NCI-H2196 treated with DMSO at 0.1 percent for 48 hours (cell line): ENCODE measurements around the gene ZDHHC13.

Experiments used
- DNase-seq: peaks from one replicate; lab custom pipeline; 2025; ENCODE audit not compliant: unreplicated experiment; lab: John Stamatoyannopoulos, UW

ZDHHC13 gene

GRCh38 chr11:19163617-19164016, 46.6 kb downstream of the ZDHHC13 start:
- DNase-seq = no peak

DNA sequence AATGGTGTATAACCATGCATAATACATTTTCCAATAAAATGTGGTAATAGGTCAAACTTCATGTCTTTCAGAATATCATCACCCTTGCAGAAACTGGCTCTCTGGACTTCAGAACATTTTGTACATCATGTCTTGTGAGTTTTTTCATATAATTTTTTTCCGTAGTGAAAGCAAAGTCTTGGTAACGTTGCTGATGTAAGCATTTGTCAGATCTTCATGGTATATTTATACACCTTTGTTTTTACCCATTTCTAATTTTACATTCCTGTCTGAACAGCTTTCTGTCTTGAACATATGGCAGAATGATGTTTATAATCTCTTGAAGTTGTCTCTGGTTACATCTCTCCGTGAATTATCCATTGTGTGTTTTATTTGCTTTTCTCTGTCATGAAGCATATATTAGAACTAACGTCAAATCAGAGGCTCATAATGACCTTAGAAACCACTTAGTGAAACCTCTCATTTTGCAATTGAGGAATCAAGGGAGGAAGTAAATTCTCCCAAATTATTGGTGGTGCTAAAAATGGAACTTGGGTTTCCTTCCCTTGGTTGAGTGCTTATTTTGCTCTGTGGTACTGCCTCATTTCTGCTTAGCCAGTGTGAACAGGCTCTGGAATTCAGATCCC, 47.4 kb downstream of the ZDHHC13 start:
- DNase-seq = peak; percentile 15

DNA sequence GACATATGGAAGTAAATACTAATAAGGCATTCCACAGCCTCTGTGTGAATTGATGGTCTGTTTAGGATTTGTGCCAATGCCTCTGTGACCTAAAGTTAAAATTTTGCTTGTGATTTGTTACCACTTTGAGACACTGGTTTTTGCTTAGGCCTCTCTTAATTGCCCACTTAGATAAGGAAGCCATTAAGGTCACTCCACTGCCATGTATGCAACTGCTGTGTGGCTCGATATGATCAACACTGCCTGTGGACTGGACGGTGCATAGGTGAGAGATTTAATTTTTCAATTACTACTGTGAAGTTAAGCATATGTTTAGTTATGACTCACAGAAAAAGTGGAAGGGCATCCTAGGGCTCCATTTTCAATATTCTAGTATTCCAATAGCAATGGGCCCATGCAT, 47.9 kb downstream of the ZDHHC13 start:
- no peak for DNase-seq

GRCh38 chr11:19168090-19168489, 51.1 kb downstream of the ZDHHC13 start:
- DNase-seq = no peak

DNA sequence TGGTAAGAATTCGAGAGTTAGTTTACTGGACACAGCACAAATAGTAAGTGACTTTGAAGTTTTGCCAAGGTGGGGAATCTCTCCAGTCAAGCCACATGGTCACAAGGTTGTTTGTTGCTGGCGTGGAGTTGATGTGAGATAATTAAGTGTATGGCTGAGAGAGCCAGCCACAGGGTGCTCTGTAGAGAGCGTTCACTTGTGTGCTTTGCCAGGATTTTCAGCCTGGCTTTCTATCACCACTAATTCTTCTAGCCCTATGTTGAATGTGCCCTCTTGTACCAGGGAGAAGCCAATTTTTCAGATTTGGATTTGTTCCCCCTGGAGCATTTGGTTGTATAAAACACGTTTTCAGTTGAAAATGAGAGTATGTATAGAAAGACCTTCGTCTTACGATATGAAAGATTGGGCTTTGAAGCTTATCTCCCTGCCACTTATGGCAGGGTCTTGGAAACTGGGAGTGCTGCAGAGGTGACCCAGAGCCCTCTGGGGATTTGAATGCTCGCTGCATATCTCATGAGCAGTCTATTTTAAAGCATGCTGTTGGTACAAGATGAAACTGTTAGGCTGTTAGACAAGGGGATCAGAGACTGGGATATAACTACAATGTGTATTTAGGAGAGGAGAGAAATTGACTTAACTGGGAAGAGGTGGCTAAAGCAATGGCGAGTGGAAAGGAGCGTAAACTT, 56.2 kb downstream of the ZDHHC13 start:
- DNase-seq = no peak

DNA sequence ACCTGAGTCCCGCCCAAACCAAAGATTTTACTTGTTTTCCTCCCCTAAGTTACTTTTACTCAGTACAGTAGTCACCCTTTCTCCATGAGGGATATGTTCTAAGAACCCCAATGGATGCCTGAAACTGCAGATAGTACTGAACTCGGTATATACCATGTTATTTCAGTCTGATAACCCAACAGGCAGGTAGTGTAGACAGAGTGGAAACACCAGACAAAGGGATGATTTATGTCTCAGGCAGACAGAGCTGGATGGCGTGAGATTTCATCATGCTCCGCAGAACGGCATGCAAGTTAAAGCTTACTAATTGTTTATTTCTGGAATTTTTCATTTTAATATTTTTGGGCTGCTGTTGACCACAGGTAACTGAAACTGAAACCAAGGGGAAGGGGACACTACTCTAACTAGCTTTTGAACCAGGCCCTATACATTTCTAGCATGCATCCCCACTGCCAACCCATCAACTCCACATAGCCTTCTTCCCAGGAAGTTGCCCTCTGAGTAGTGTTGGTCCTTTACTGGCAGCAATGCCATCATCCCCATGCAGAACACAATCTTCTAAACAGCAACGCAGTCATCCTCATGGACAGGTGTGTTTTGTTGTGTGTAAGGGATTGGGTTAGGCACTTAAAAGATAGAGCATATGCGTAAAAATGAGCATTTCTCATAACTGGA, 57.1 kb downstream of the ZDHHC13 start:
- no peak for DNase-seq

DNA sequence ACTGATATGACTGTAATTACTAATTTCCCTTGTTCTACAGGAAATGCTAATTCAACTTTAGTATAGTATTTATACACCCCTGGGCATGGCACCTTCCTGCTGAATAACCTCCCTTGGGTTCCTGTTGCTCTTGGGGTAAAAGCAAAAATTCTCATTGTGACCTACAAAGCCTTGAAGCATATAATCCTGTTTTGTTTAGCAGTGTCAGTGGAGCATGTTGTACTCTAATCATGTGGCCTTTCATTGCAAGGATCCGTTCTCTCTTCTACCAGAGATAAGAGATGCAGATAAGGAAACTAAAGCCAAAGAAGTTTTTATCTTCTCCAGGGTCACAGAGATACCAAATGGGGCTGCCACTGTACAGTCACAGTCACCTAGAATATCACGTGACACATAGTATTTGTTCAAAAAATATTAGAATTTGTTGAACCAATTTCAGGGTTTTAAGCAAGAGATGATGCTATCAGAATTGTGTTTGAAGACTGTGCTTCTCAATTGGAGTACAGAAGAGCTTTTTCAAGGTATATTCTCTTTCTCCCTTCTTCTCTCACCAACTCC, 59.7 kb downstream of the ZDHHC13 start:
- DNase-seq = no peak

DNA sequence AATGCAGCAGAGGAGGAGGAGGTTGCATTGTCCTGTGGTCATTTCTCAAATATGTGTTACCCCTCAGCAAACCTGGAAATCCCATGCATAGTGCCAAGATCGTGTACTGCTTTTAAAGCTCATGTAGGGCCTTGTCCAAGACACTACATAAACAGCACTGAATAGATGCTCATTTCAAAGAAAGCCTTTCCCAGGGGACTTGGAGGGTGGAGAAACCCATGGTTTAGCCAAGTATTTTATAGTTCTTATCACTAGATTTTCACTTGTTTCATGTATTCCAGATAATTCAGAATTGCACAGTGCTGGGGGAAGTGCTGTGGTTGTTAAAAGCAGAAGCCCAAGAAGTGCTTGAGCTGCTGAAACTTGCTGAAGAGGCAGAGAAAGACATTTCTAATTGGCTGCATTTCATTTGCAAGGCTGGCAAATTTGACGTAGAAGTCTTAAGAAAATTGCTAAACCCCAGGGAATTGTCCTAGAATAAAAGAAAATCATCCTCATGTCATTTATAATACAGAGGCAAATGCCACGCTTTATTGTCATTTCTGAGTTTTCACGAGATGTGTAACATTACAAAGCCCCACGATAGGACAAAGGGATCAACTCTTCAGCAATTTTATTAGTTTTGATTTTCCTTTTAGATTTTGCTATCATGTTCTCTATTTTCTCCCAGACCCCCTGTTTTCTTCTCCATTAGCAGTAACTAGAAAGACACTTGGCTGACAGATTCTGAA, 64.7 kb downstream of the ZDHHC13 start:
- no peak for DNase-seq

GRCh38 chr11:19183646-19184045, 66.7 kb downstream of the ZDHHC13 start:
- DNase-seq = no peak

DNA sequence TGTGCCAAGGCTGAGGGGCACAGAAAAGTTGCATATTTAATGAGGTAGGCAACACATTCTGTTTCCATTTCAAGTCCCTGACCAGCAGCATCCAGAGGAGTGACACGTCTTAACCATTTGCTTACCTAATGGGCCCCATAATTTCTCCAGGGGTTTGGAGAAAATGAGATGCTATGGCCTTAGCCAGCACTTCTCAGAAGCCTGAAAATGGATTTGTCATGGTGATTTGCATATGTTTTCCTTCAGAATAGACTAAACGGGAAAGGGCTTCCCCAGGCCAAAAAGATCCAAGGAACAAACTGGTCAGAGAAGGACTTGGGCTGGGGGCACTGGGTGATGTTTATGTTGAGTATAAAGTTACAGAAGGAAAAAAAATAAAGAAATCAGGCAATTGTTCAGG, 68.1 kb downstream of the ZDHHC13 start:
- DNase-seq = no peak

GRCh38 chr11:19185516-19186052, 68.6 kb downstream of the ZDHHC13 start:
- DNase-seq = no peak

DNA sequence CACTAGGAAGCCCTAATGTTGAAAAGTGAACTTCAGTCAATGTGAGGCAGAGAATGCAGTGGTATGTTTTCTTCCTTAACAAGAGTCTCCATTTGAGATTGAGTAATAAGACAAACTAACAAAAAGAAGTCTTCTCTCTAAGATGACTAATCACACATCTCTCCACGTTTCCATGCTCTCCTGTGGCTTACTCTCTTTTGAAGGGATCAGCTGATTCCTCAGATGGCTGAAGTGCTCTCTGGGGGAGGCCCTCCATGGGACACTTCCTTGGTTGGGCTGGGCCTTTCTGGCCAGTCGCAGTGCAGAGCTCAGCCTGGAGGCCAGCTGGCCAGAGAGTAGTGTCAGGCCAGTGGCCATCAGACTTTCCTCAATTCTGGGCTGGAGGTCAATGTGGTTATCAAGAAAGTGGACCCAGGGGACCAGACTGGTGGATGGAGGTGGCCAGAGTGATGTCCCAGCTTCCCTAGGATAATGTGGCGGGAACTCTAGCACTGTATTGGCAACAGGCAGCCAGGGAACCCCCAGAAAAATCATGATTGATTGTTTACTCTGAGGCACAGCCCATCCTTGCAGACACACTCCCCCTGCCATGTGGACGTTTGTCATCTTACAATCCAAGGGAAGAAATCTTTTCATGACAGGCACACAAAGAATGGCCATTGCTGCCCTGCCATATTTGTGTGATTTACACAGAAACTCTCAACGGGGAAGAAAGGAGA, 70.3 kb downstream of the ZDHHC13 start:
- no peak for DNase-seq

GRCh38 chr11:19187833-19188258, 70.9 kb downstream of the ZDHHC13 start:
- no peak for DNase-seq

DNA sequence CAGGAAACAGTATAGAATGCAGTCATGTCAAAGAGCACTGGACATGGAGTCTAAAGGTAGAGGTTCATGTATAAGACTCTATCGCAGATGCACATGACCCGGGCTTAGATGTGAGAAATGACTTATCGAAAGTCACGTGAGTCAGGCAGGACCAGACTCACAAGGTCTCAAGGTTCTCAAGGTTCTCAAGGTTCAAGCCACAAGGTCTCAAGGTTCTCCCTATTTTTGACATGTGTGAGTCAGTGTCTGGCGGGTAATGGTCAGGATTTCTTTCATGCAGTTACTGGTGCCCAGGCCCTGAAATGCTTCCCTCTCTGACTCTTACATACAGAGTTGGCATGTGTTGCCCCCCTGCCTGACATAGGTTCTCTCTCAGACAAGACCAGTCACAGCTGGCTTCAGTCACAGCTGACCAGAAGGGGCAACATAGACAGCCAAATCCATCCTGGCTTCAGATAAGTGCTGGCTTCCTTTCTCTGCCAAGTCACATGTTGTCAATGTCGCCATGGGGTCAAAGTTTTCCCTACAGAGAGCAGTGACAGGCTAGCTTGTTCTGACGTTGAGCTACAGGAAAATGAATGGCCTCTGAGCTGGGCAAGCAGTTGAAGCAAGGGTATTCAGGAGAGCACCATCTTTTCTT, 74.7 kb downstream of the ZDHHC13 start:
- DNase-seq = no peak

DNA sequence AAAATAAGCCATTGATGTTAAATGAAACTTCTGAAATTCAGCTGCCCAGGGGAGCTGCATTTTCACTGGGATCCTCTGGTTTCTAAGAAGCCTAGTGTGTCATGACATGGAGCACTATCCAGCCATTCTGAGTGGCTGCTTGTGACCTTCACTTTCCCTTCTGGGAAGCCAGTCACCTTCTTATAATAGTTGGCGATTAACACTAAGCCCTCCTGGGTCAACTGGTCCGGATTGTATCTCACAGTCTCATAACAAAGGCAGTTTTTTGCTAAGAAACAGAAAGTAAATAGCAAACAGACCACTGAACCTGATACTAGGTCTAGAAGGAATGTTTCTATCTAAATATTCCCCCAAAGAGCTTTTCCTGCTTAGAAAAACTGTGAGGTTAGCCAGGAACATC, 76.9 kb downstream of the ZDHHC13 start:
- no peak for DNase-seq

GRCh38 chr11:19194620-19195308, 77.8 kb downstream of the ZDHHC13 start:
- DNase-seq = no peak

- no peak for DNase-seq
Measured at GRCh38 chr11:19196432-19196831, 79.5 kb downstream of the ZDHHC13 start.

- no peak for DNase-seq
Measured at GRCh38 chr11:19199048-19199447, 82.1 kb downstream of the ZDHHC13 start.

GRCh38 chr11:19199771-19200170, 82.8 kb downstream of the ZDHHC13 start:
- DNase-seq = peak; percentile 11
